Hepatocyte (in vitro differentiated cells): ENCODE results near the gene CMIP. TPM values are rescaled to one million over a fixed set of nuclear protein-coding genes. Genes with fewer than 3 reads are reported as not detected.

Experiments used
- DNase-seq: peaks from one replicate; pipeline ENCODE4 v3.0.0-alpha.2; 2016; ENCODE audit warnings: low spot score
- H2AFZ ChIP-seq: fragments of 200-600 bp; sonication (generic); 2 replicates; pipeline ENCODE4 v1.6.0; 2016; ENCODE audit warnings: antibody characterized with exemption, mild to moderate bottlenecking
- H3K27ac ChIP-seq: fragments of 200-600 bp; sonication (generic); 2 replicates; pipeline ENCODE4 v1.5.1; 2016; ENCODE audit warnings: mild to moderate bottlenecking
- H3K27me3 ChIP-seq: fragments of 200-600 bp; sonication (generic); 2 replicates; pipeline ENCODE4 v1.6.1; 2016
- H3K36me3 ChIP-seq: fragments of 200-600 bp; sonication (generic); replicated peaks from 2 replicates; pipeline ENCODE4 v1.5.1; 2016; ENCODE audit warnings: low read depth; ENCODE audit not compliant: insufficient read depth
- H3K4me1 ChIP-seq: fragments of 200-600 bp; sonication (generic); 2 replicates; pipeline ENCODE4 v1.5.1; 2016; ENCODE audit warnings: mild to moderate bottlenecking, moderate library complexity; ENCODE audit not compliant: insufficient read depth
- H3K4me2 ChIP-seq: fragments of 200-600 bp; sonication (generic); 2 replicates; pipeline ENCODE4 v1.6.0; 2016
- H3K4me3 ChIP-seq: fragments of 200-600 bp; sonication (generic); 2 replicates; pipeline ENCODE4 v1.5.1; 2016; ENCODE audit warnings: mild to moderate bottlenecking
- H3K79me2 ChIP-seq: fragments of 200-600 bp; sonication (generic); 2 replicates; pipeline ENCODE4 v1.6.0; 2017; ENCODE audit warnings: mild to moderate bottlenecking
- H3K9me2 ChIP-seq: fragments of 200-600 bp; sonication (generic); replicated peaks from 2 replicates; pipeline ENCODE4 v1.6.0; 2017; ENCODE audit warnings: mild to moderate bottlenecking; ENCODE audit not compliant: insufficient read depth
- H3K9me3 ChIP-seq: fragments of 200-600 bp; sonication (generic); 2 replicates; pipeline ENCODE4 v1.5.1; 2016; ENCODE audit warnings: low read depth, mild to moderate bottlenecking
- H4K20me1 ChIP-seq: fragments of 200-600 bp; sonication (generic); 2 replicates; pipeline ENCODE4 v1.6.0; 2016; ENCODE audit warnings: mild to moderate bottlenecking; ENCODE audit not compliant: insufficient read depth, poor library complexity, severe bottlenecking
- EZH2 ChIP-seq: fragments of 200-600 bp; sonication (generic); IDR thresholded peaks from 2 replicates; pipeline ENCODE4 v1.6.1; 2016; ENCODE audit warnings: antibody characterized with exemption, mild to moderate bottlenecking, borderline replicate concordance
- EZH2phosphoT487 ChIP-seq: fragments of 200-600 bp; sonication (generic); IDR thresholded peaks from one replicate; pipeline ENCODE4 v1.6.1; 2018; ENCODE audit warnings: antibody characterized with exemption, mild to moderate bottlenecking, low read depth, moderate library complexity; ENCODE audit not compliant: unreplicated experiment, severe bottlenecking
- WGBS: methylation state at CpG from one replicate; pipeline ENCODE4 v1.1.6; 2016; ENCODE audit warnings: low lambda C conversion rate; ENCODE audit errors: missing lambda C conversion rate; 5-methylcytosine and 5-hydroxymethylcytosine counted together
- polyA plus RNA-seq: library from polyadenylated mRNA; unstranded; fragments of >200 nt; fragmentation: Nextera tagmentation; extraction: Ambion mirVana; gene quantifications from 2 replicates; pipeline ENCODE4 v1.2.1, GENCODE V29; 2016
- total RNA-seq: library from RNA; depleted of rRNA; stranded (reverse); fragments of >200 nt; gene quantifications from 2 replicates; pipeline ENCODE4 v1.2.3, GENCODE V29; 2014
- TF ChIP-seq, protein P1 (sequence below): fragments of 200-600 bp; sonication (generic); IDR thresholded peaks from 2 replicates; pipeline ENCODE4 v1.5.1; 2016; ENCODE audit warnings: antibody characterized with exemption, mild to moderate bottlenecking; ENCODE audit not compliant: poor library complexity

CMIP gene
- total and polyA plus RNA-seq, 2 experiments from 2014 or later = 5.8 to 17.8 TPM

DNA sequence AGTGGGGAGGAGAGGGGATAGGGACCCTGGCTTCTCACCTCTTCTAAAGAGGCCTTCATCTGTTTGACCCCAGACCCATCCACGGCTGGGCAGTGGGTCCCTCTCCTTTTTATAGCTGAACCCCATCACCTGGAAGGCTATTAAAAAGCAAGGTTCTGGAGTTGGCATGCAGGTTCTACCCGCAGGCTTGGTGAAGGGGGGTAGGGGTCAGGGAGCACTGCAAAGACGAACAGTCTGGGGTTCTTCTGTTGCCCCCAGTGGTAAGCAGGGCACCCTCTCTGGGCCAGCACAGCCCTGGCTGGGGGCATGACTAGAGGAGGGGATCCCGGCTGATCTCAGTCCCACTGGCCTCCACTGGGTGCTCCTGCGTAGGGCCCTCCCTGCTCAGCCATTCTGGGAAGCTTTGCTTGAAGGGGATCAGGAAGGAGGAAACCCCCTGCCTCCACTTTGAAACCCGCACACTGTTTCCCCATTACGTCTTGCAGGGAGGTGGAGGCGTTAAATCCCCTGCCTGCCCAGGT lies 13.6 kb downstream of the CMIP start:
- peak overlapping the region; percentile 83 for H3K27ac ChIP-seq
- TF ChIP-seq EZH2phosphoT487 (no peak), EZH2 (no peak)
- TF ChIP-seq, protein P1, sequence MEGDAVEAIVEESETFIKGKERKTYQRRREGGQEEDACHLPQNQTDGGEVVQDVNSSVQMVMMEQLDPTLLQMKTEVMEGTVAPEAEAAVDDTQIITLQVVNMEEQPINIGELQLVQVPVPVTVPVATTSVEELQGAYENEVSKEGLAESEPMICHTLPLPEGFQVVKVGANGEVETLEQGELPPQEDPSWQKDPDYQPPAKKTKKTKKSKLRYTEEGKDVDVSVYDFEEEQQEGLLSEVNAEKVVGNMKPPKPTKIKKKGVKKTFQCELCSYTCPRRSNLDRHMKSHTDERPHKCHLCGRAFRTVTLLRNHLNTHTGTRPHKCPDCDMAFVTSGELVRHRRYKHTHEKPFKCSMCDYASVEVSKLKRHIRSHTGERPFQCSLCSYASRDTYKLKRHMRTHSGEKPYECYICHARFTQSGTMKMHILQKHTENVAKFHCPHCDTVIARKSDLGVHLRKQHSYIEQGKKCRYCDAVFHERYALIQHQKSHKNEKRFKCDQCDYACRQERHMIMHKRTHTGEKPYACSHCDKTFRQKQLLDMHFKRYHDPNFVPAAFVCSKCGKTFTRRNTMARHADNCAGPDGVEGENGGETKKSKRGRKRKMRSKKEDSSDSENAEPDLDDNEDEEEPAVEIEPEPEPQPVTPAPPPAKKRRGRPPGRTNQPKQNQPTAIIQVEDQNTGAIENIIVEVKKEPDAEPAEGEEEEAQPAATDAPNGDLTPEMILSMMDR = no peak
- H2AFZ ChIP-seq = no peak overlapping the region
- no peaks in the 10 kb centered on the region for H3K27me3 ChIP-seq
- peaks cover 73% of the 10 kb centered on the region for H4K20me1 ChIP-seq
- no peaks in the 10 kb centered on the region for H3K9me2 ChIP-seq
- peaks cover 32% of the 10 kb centered on the region for H3K4me1 ChIP-seq
- no peaks in the 10 kb centered on the region for H3K9me3 ChIP-seq
- DNase-seq = no peak
- H3K4me3 ChIP-seq = no peak overlapping the region
- WGBS = 98% methylated on average over 8 of the region's 8 CpGs
- peak overlapping the region; percentile 52 for H3K4me2 ChIP-seq
- H3K36me3 ChIP-seq = no peaks in the 10 kb centered on the region
- peaks cover 88% of the 10 kb centered on the region for H3K79me2 ChIP-seq

DNA sequence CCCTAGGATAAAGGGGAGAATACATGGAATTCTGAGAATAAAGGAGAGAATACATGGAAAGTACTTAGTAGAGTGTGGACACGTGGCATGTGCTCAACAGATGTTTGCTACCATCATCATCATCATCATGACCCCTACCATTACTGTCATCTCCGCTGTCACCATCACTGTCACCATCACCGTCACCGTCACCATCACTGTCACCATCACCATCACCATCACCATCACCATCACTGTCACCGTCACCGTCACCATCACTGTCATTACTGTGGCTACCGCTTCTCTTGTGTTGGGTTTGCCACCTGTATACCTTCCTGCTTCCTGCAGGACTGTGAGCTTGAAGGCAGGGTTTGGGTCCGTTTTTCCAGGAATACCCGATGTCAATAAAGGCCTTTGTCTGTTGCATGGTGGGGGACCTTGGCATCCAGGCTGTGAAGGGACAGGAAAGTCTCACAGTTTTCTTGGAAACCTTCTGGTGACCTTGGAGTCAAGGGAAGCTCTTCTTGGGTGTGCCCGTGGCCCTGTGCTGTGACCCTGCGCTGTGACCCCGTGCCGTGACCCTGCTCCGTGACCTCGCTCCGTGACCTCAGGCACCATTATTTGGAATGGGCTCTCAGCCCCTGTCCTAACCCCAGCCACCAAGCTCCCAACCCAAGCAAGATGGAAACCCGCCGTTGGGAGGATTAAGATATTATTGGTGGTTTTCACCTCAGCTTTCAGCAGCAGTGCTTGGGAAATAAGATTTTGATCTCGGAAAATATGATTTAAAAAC lies 14.4 kb downstream of the CMIP start:
- Histone ChIP-seq H3K9me2 (no peaks in the 10 kb centered on the region), H3K9me3 (no peaks in the 10 kb centered on the region), H3K4me3 (no peak overlapping the region), H3K36me3 (no peaks in the 10 kb centered on the region), H4K20me1 (peaks cover 73% of the 10 kb centered on the region), H3K27ac (peak overlapping the region; percentile 83), H3K4me2 (no peak overlapping the region), H3K27me3 (no peaks in the 10 kb centered on the region), H2AFZ (no peak overlapping the region), H3K4me1 (peaks cover 32% of the 10 kb centered on the region), H3K79me2 (peaks cover 88% of the 10 kb centered on the region)
- WGBS = 93% methylated on average over 18 of the region's 19 CpGs
- DNase-seq = no peak
- TF ChIP-seq, protein P1 = no peak
- TF ChIP-seq EZH2 (no peak), EZH2phosphoT487 (no peak)

DNA sequence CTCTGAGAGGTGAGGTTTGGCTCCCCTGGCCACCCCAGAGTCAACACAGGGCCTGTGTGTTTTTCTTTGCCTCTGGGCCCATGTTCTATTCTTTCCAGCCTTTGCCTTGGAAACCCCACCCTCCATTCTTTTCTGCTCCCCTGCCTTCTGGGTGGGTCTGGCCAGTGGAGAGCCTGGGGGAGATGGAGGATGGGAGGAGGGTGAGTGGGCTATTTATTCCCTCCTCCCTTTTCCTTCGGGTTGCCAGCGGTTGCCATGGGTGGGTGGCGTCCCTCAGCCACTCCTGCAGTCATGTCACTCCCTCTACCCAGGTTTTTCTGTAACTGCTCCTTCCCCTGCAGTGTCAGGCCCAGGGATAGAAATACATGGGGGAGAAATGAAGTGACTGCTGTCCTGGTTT lies 15.5 kb downstream of the CMIP start:
- H3K36me3 ChIP-seq = no peaks in the 10 kb centered on the region
- no peaks in the 10 kb centered on the region for H3K9me3 ChIP-seq
- H3K9me2 ChIP-seq = no peaks in the 10 kb centered on the region
- DNase-seq = no peak
- peaks cover 69% of the 10 kb centered on the region for H4K20me1 ChIP-seq
- no peak overlapping the region for H2AFZ ChIP-seq
- H3K79me2 ChIP-seq = peaks cover 88% of the 10 kb centered on the region
- 83% methylated on average over 3 of the region's 3 CpGs for WGBS
- no peak overlapping the region for H3K27ac ChIP-seq
- H3K4me2 ChIP-seq = no peak overlapping the region
- no peak overlapping the region for H3K4me3 ChIP-seq
- TF ChIP-seq EZH2 (no peak), EZH2phosphoT487 (no peak)
- TF ChIP-seq, protein P1 = no peak
- peaks cover 32% of the 10 kb centered on the region for H3K4me1 ChIP-seq
- no peaks in the 10 kb centered on the region for H3K27me3 ChIP-seq
